GM19239 (cell line): ENCODE results near the gene SIM2.

Experiments used
- DNase-seq: peaks from one replicate; pipeline ENCODE4 v3.0.0; 2011; ENCODE audit warnings: low spot score; ENCODE audit not compliant: insufficient read length
- FAIRE-seq: peaks from 2 replicates; lab custom pipeline; 2011; peaks lifted over from hg19 to GRCh38; lab: Jason Lieb, UNC

The SIM2 gene

GRCh38 chr21:36684957-36685714 is 13.8 kb upstream of the SIM2 start:
- FAIRE-seq (no peak), DNase-seq (no peak)

GRCh38 chr21:36686955-36687354 is 12.0 kb upstream of the SIM2 start:
- DNase-seq (no peak), FAIRE-seq (no peak)

GRCh38 chr21:36688324-36688723 is 10.6 kb upstream of the SIM2 start:
- FAIRE-seq = no peak
- DNase-seq = no peak

GRCh38 chr21:36689324-36689723 is 9.6 kb upstream of the SIM2 start:
- DNase-seq (no peak), FAIRE-seq (no peak)

GRCh38 chr21:36690628-36691554 is 8.0 kb upstream of the SIM2 start:
- FAIRE-seq (no peak), DNase-seq (no peak)

GRCh38 chr21:36691555-36692041 is 7.3 kb upstream of the SIM2 start:
- no peak for DNase-seq
- no peak for FAIRE-seq

- DNase-seq (no peak), FAIRE-seq (no peak)
Observed at GRCh38 chr21:36692114-36692834, 6.6 kb upstream of the SIM2 start.

GRCh38 chr21:36692835-36693488 is 6.0 kb upstream of the SIM2 start:
- DNase-seq (no peak), FAIRE-seq (no peak)

GRCh38 chr21:36693489-36694030 is 5.4 kb upstream of the SIM2 start:
- FAIRE-seq (no peak), DNase-seq (no peak)

GRCh38 chr21:36694031-36694515 is 4.8 kb upstream of the SIM2 start:
- no peak for DNase-seq
- no peak for FAIRE-seq

GRCh38 chr21:36694593-36695282 is 4.2 kb upstream of the SIM2 start:
- DNase-seq = no peak
- no peak for FAIRE-seq

GRCh38 chr21:36695283-36695634 is 3.7 kb upstream of the SIM2 start:
- FAIRE-seq = no peak
- DNase-seq = no peak

GRCh38 chr21:36695671-36696389 is 3.1 kb upstream of the SIM2 start:
- DNase-seq (no peak), FAIRE-seq (no peak)

GRCh38 chr21:36696390-36697059 is 2.4 kb upstream of the SIM2 start:
- no peak for FAIRE-seq
- no peak for DNase-seq

GRCh38 chr21:36697060-36697850 is 1.7 kb upstream of the SIM2 start:
- DNase-seq = no peak
- no peak for FAIRE-seq

GRCh38 chr21:36697851-36698384 is 997 bp upstream of the SIM2 start:
- FAIRE-seq = no peak

GRCh38 chr21:36698385-36698980 is 432 bp upstream of the SIM2 start:
- FAIRE-seq (no peak), DNase-seq (no peak)

More at GRCh38 chr21:36697851-36698384, 997 bp upstream of the SIM2 start:
- no peak for DNase-seq
